GM15510 (cell line): ENCODE measurements around the gene SCEL.

Source experiments
- POLR2A ChIP-seq: IDR thresholded peaks from 3 replicates; pipeline ENCODE4 v1.6.1; 2011; ENCODE audit warnings: borderline replicate concordance; ENCODE audit not compliant: insufficient read length; ENCODE audit errors: extremely low read depth

Gene SCEL

GRCh38 chr13:77513719-77514335 lies 21.7 kb upstream of the SCEL start:
- TF ChIP-seq POLR2A: no peak

GRCh38 chr13:77514336-77514726 lies 21.2 kb upstream of the SCEL start:
- no peak for TF ChIP-seq POLR2A

- TF ChIP-seq POLR2A: no peak
Measured at GRCh38 chr13:77515785-77516184, 19.7 kb upstream of the SCEL start.

GRCh38 chr13:77516342-77516789 lies 19.1 kb upstream of the SCEL start:
- TF ChIP-seq POLR2A: no peak

- no peak for TF ChIP-seq POLR2A
Measured at GRCh38 chr13:77518266-77518665, 17.2 kb upstream of the SCEL start.

- TF ChIP-seq POLR2A: no peak
Measured at GRCh38 chr13:77519808-77520207, 15.7 kb upstream of the SCEL start.

- no peak for TF ChIP-seq POLR2A
Measured at GRCh38 chr13:77521194-77521593, 14.3 kb upstream of the SCEL start.

- no peak for TF ChIP-seq POLR2A
Measured at GRCh38 chr13:77521595-77522367, 13.7 kb upstream of the SCEL start.

- TF ChIP-seq POLR2A: no peak
Measured at GRCh38 chr13:77522444-77522843, 13.1 kb upstream of the SCEL start.

GRCh38 chr13:77523386-77523785 lies 12.1 kb upstream of the SCEL start:
- TF ChIP-seq POLR2A: no peak

- no peak for TF ChIP-seq POLR2A
Measured at GRCh38 chr13:77523834-77524728, 11.4 kb upstream of the SCEL start.

GRCh38 chr13:77528414-77528813 lies 7.1 kb upstream of the SCEL start:
- TF ChIP-seq POLR2A: no peak

- TF ChIP-seq POLR2A: no peak
Measured at GRCh38 chr13:77528834-77529500, 6.5 kb upstream of the SCEL start.

GRCh38 chr13:77529501-77529840 lies 6.0 kb upstream of the SCEL start:
- TF ChIP-seq POLR2A: no peak

- no peak for TF ChIP-seq POLR2A
Measured at GRCh38 chr13:77530875-77531274, 4.6 kb upstream of the SCEL start.
